ENCODE data around the gene NDUFAB1. TPM values are rescaled to one million over a fixed set of nuclear protein-coding genes. Genes with fewer than 3 reads are reported as not detected.

The NDUFAB1 gene
- total RNA-seq (2021): 178 and 184 TPM in 2 replicates
- percentile 85 among the genes with signal in this experiment for Bru-seq, nascent RNA
- BruChase-seq, experiment 1, labeled RNA remaining after a 2-hour chase: percentile 82 among the genes with signal in this experiment
- BruChase-seq, experiment 2, labeled RNA remaining after a 6-hour chase: percentile 85 among the genes with signal in this experiment
- long read RNA-seq, transcript NDUFAB1-201 (5 exons, 717 nt): major isoform, 323 of 327 reads
- long read RNA-seq, partial matches to known transcripts: 1 of 327 reads
- long read RNA-seq, other reads (novel, unspliced or antisense): 2 of 327 reads

DNA sequence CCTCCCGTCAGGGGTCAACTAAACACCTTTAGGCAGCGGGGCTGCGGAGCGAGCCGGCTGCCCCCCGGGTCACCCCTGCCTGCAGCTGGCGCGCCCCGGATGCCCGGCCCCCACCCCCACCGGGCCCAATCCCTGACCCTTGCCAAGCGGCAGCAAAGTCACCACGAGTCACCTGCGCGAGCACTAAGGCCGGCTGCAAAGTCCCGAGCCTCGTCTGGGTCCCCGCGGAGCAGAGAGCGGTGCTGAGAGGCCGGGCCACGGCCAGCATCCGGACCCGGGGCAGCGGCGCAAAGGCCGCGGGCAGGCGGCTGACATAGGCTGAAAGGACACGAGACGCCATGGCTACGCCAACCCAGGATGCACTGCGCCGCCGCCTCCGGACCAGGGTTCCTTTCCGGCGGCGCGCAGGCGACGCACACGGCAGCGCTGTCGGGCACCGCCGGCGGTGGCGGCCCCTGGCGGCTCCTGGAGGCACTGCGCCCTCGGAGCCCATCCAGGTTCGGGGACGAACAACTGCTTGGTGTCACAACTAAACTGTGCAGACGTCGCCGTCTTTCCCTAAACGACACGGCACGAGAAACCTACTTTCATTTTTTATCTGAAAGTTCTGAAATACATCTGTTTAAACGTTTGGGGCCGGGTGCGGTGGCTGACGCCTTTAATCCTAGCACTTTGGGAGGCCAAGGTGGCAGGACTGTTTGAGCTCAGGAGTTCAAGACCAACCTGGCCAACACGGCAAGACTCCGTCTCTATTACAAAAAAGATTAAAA is at the start of gene NDUFAB1:
NDUFAB1 (minus strand) TSS at position 366 of the 770 bp plus-strand sequence; CDS start at position 340, 26 bp downstream.
- Histone ChIP-seq H3K9me3 (ENCODE audit: low read depth, low read length, poor library complexity, severe bottlenecking) (no peaks in the 10 kb centered on the region), H3K27ac (ENCODE audit: low read depth, low read length, poor library complexity, severe bottlenecking) (peak within 1 kb of the TSS; percentile 91), H3K4me3 (ENCODE audit: low read depth, low read length, poor library complexity, severe bottlenecking) (peak within 1 kb of the TSS; percentile 89), H3K4me1 (ENCODE audit: insufficient read depth, low read length, poor library complexity, severe bottlenecking) (peaks cover 8% of the 10 kb centered on the region), H3K27me3 (replicated peaks; ENCODE audit: insufficient read depth, low read depth, low read length, poor library complexity) (no peaks in the 10 kb centered on the region), H3K36me3 (ENCODE audit: insufficient read depth, low read length, poor library complexity, severe bottlenecking) (peaks cover 24% of the 10 kb centered on the region)
- CTCF ChIA-PET: interaction anchor here (0.6 kb wide), 1 partner anchor 86 kb away, joined by 5 read pairs; no protein-coding TSS in a partner anchor
- no TSS peak for BruUV-seq (replicated peaks)
- intact Hi-C loops (cut with micrococcal nuclease; ENCODE audit: unreplicated experiment): no loop called here
- POLR2A ChIA-PET (ENCODE audit: low non-redundant PET): interaction anchor here (0.6 to 0.8 kb wide), 2 partner anchors 39 to 111 kb away, joined by 6 read pairs; partner anchors contain the start of genes EARS2 and UBFD1
- TF ChIP-seq EZH2 (IDR thresholded peaks at IDR 0.05; ENCODE audit: borderline replicate concordance, low read depth, low read length, poor library complexity, severe bottlenecking) (no peak), CTCF (conservative IDR thresholded peaks at IDR 0.05; ENCODE audit: low read depth, low read length) (peak; percentile 88)
- peak; percentile 95 for DNase-seq (ENCODE audit: low spot score)

DNA sequence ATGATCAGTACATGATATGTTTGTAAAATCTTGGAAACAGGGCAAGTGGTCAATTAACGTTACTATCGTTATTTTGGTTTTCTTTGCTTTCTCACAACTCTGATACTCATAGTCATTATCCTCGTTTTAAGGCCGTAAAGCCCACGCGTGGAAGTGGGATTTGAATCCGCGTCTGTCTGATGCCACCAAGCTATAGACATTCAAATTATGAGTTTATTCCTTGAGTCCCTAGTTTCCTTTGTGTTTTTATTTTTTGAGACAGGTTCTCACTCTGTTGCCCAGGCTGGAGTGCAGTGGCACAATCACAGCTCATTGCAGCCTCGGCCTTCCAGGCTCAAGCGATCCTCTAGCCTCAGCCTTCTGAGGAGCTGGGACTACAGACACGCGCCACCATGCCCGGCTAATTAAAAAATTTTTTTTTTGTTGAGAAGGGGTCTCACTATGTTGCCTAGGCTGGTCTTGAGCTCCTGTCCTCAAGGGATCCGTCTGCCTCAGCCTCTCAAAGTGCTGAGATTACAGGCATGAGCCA is 46.2 kb upstream of the NDUFAB1 start:
- Histone ChIP-seq H3K36me3 (ENCODE audit: insufficient read depth, low read length, poor library complexity, severe bottlenecking) (peaks cover 32% of the 10 kb centered on the region), H3K27ac (ENCODE audit: low read depth, low read length, poor library complexity, severe bottlenecking) (peak overlapping the region; percentile 87), H3K4me1 (ENCODE audit: insufficient read depth, low read length, poor library complexity, severe bottlenecking) (peaks cover 14% of the 10 kb centered on the region), H3K4me3 (ENCODE audit: low read depth, low read length, poor library complexity, severe bottlenecking) (peak overlapping the region; percentile 99), H3K9me3 (ENCODE audit: low read depth, low read length, poor library complexity, severe bottlenecking) (no peaks in the 10 kb centered on the region), H3K27me3 (replicated peaks; ENCODE audit: insufficient read depth, low read depth, low read length, poor library complexity) (no peaks in the 10 kb centered on the region)
- CTCF ChIA-PET: no interaction called here
- POLR2A ChIA-PET (ENCODE audit: low non-redundant PET): no interaction called here
- BruUV-seq (replicated peaks): TSS peak; percentile 34
- intact Hi-C loops (cut with micrococcal nuclease; ENCODE audit: unreplicated experiment): no loop called here
- DNase-seq (ENCODE audit: low spot score): no peak
- TF ChIP-seq EZH2 (IDR thresholded peaks at IDR 0.05; ENCODE audit: borderline replicate concordance, low read depth, low read length, poor library complexity, severe bottlenecking): no peak
- no peak for TF ChIP-seq CTCF (conservative IDR thresholded peaks at IDR 0.05; ENCODE audit: low read depth, low read length)

DNA sequence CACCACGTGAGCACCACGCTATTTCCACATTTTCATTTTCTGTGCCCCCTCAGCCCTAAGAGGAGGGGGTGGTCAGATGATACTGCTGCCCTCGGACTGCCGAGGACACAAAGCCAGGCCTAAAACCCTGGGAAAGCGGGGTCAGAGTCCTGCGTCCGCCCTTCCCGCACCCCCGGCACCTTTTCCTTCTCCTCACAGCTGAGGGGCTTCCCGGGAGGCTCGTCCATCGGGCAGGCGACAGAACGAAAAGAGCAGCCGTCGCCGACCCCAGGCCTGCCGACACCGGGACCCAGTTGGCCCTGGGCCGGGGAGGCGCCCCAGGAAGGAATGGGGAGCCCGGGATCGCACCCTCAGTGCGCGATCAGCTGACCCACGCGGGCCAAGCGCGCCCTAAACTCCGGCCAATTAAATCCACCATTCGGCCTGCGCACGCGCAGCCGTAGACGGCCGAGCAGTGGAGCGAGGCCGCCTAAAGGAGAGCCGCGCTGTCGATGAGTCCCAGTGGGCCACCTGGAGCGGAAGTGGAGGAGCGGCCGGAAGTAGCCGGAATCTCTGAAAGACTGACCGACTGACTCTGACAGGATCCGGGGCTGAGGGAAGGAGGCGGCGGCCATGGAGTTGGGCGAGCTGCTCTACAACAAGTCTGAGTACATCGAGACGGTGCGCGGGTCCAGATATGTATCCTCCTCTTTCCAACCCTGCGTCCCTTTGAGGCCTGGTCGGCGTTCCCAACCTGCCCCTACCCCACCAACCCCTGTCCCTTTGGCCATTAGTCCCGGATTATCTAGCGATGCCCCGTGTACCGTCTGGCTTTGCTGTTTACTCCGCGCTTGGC is 45.0 kb upstream of the NDUFAB1 start, which contains the start of the genes DCTN5 and PALB2:
DCTN5 (plus strand) TSS at position 536 of the 835 bp plus-strand sequence; CDS start at position 613, 77 bp downstream.
PALB2 (minus strand) TSS at position 380 of the 835 bp plus-strand sequence; CDS start at position 227, 153 bp downstream.
- Histone ChIP-seq H3K27me3 (replicated peaks; ENCODE audit: insufficient read depth, low read depth, low read length, poor library complexity) (no peaks in the 10 kb centered on the region), H3K36me3 (ENCODE audit: insufficient read depth, low read length, poor library complexity, severe bottlenecking) (peaks cover 35% of the 10 kb centered on the region), H3K27ac (ENCODE audit: low read depth, low read length, poor library complexity, severe bottlenecking) (peak within 1 kb of the TSS; percentile 87), H3K4me3 (ENCODE audit: low read depth, low read length, poor library complexity, severe bottlenecking) (peak within 1 kb of the TSS; percentile 99), H3K9me3 (ENCODE audit: low read depth, low read length, poor library complexity, severe bottlenecking) (no peaks in the 10 kb centered on the region), H3K4me1 (ENCODE audit: insufficient read depth, low read length, poor library complexity, severe bottlenecking) (peaks cover 14% of the 10 kb centered on the region)
- peak; percentile 97 for DNase-seq (ENCODE audit: low spot score)
- ChIA-PET POLR2A (ENCODE audit: low non-redundant PET) (no interaction called here), CTCF (no interaction called here)
- no TSS peak for BruUV-seq (replicated peaks)
- TF ChIP-seq EZH2 (IDR thresholded peaks at IDR 0.05; ENCODE audit: borderline replicate concordance, low read depth, low read length, poor library complexity, severe bottlenecking) (no peak), CTCF (conservative IDR thresholded peaks at IDR 0.05; ENCODE audit: low read depth, low read length) (no peak)
- intact Hi-C loops (cut with micrococcal nuclease; ENCODE audit: unreplicated experiment): loop anchor here (2.0 kb wide), 1 partner anchor 38 kb away; the partner anchor contains the start of gene PLK1
